GM19467 (cell line): ENCODE results near the gene ABR.
"Not testable (repeated sequence)": the region's sequence is repeated elsewhere in the genome, so short reads cannot be mapped to it uniquely, and the experiment has no call there.

Experiments
- ATAC-seq: cut with Tn5 transposase; IDR thresholded peaks from one replicate; pipeline ENCODE4 v1.9.1; 2021; ENCODE audit warnings: mild to moderate bottlenecking, moderate library complexity; ENCODE audit not compliant: unreplicated experiment

ABR gene

GRCh38 chr17:1000597-1001461 is 179.0 kb downstream of the ABR start:
- ATAC-seq, result no peak

- no peak for ATAC-seq
Observed at GRCh38 chr17:998111-998510, 181.7 kb downstream of the ABR start.

GRCh38 chr17:996554-997344 is 183.0 kb downstream of the ABR start, which contains the start of gene TIMM22:
TIMM22 (plus strand) TSS chr17:997129; CDS start chr17:997143, 14 bp downstream.
- peak; percentile 86 for ATAC-seq

- not testable (repeated sequence) for ATAC-seq
Observed at GRCh38 chr17:995324-995723, 184.5 kb downstream of the ABR start.

GRCh38 chr17:992933-993332 is 186.8 kb downstream of the ABR start:
- no peak for ATAC-seq

- ATAC-seq, result no peak
Observed at GRCh38 chr17:988561-988960, 191.2 kb downstream of the ABR start.

- ATAC-seq, result no peak
Observed at GRCh38 chr17:987931-988330, 191.8 kb downstream of the ABR start.

- no peak for ATAC-seq
Observed at GRCh38 chr17:986322-986929, 193.4 kb downstream of the ABR start.

- ATAC-seq, result no peak
Observed at GRCh38 chr17:983921-984320, 195.9 kb downstream of the ABR start.

GRCh38 chr17:981292-981658 is 198.5 kb downstream of the ABR start:
- ATAC-seq, result no peak

- ATAC-seq, result peak; percentile 41
Observed at GRCh38 chr17:980406-981291, 199.1 kb downstream of the ABR start.

GRCh38 chr17:979539-980405 is 200.0 kb downstream of the ABR start, which contains the start of gene NXN:
NXN (minus strand) TSS chr17:979776.
- ATAC-seq, result peak; percentile 59

GRCh38 chr17:979212-979538 is 200.6 kb downstream of the ABR start:
- no peak for ATAC-seq

- ATAC-seq, result no peak
Observed at GRCh38 chr17:978103-979093, 201.4 kb downstream of the ABR start.

- ATAC-seq, result no peak
Observed at GRCh38 chr17:977166-977565, 202.6 kb downstream of the ABR start.

- ATAC-seq, result no peak
Observed at GRCh38 chr17:976312-976711, 203.5 kb downstream of the ABR start.

- no peak for ATAC-seq
Observed at GRCh38 chr17:975371-975915, 204.3 kb downstream of the ABR start.

GRCh38 chr17:974778-975177 is 205.0 kb downstream of the ABR start:
- ATAC-seq, result not testable (repeated sequence)
